GM10266 (cell line): ENCODE data around the gene JAM3.

Experiments
- DNase-seq: peaks from one replicate; pipeline ENCODE4 v3.0.0; 2012; ENCODE audit errors: extremely low spot score
- CTCF ChIP-seq: IDR thresholded peaks from 2 replicates; pipeline ENCODE4 v1.5.1; 2012; ENCODE audit warnings: mild to moderate bottlenecking, low read depth; ENCODE audit not compliant: control insufficient read depth, insufficient read depth; ENCODE audit errors: missing control alignments

Gene JAM3

GRCh38 chr11:134131628-134132244 is 62.9 kb downstream of the JAM3 start:
- no peak for DNase-seq
- no peak for TF ChIP-seq CTCF

GRCh38 chr11:134132808-134133207 is 63.9 kb downstream of the JAM3 start:
- no peak for DNase-seq
- TF ChIP-seq CTCF = no peak

GRCh38 chr11:134134167-134134566 is 65.3 kb downstream of the JAM3 start:
- no peak for DNase-seq

GRCh38 chr11:134138376-134138775 is 69.5 kb downstream of the JAM3 start:
- no peak for TF ChIP-seq CTCF
- DNase-seq = no peak

More at GRCh38 chr11:134134167-134134566, 65.3 kb downstream of the JAM3 start:
- no peak for TF ChIP-seq CTCF

GRCh38 chr11:134139303-134139872 is 70.5 kb downstream of the JAM3 start:
- no peak for TF ChIP-seq CTCF
- DNase-seq = no peak

- peak; percentile 62 for DNase-seq
- TF ChIP-seq CTCF = peak; percentile 60
Observed at GRCh38 chr11:134139873-134140331, 71.0 kb downstream of the JAM3 start.

GRCh38 chr11:134140961-134141490 is 72.2 kb downstream of the JAM3 start:
- DNase-seq = no peak
- TF ChIP-seq CTCF = no peak
